ENCODE results near the gene TAF4.
"Not testable (repeated sequence)": the region's sequence is repeated elsewhere in the genome, so short reads cannot be mapped to it uniquely, and the experiment has no call there.

TAF4 gene

DNA sequence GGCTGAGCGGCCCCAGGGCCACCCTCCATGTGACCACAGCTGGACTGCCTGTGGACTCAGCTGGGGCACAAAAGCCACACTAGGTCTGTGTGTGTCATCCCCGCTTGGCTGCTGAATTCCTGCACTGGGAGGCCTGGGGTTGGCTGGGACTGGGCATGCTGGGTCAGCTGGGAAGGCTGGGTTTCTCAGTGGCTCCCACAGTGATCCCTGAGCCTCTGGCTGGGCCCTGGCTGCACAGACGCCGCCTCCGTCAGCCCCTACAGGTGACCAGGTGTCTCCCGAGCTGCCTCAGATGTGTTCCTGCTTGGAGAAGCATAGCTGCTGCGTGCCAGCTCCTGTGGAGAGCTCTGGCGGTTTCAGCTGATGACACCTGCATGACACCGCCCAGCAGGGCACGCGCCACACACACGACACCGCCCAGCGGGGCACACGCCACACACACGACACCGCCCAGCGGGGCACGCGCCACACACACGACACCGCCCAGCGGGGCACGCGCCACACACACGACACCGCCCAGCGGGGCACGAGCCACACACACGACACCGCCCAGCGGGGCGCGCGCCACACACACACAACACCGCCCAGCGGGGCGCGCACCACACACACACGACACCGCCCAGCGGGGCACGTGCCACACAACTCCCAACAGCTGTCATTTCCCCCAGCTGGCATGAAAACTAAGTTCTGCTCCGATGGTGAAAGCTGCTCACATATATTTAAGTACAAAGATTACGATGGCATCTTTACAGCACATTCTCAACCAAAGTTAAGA lies 88.8 kb downstream of the TAF4 start:
- no peak for DNase-seq

DNA sequence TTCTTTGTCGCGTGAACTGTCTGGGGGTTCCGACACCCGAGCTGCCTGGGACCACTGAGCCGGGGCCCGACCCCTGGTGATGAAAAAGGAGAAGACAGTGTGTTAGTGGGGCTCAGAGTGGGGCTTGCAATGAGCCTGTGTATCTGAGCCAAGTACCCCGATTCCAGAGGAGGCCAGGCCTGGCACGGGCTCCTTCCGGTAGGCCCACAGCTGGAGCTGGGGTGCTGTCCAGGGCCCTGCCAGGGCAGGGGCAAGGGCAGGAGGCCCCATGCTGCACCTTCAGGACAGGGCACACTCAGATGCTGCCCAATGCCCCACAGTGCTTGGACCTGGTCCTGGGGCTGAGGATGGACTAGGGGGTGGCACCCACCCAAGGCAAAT lies 89.4 kb downstream of the TAF4 start:
- no peak for DNase-seq

DNA sequence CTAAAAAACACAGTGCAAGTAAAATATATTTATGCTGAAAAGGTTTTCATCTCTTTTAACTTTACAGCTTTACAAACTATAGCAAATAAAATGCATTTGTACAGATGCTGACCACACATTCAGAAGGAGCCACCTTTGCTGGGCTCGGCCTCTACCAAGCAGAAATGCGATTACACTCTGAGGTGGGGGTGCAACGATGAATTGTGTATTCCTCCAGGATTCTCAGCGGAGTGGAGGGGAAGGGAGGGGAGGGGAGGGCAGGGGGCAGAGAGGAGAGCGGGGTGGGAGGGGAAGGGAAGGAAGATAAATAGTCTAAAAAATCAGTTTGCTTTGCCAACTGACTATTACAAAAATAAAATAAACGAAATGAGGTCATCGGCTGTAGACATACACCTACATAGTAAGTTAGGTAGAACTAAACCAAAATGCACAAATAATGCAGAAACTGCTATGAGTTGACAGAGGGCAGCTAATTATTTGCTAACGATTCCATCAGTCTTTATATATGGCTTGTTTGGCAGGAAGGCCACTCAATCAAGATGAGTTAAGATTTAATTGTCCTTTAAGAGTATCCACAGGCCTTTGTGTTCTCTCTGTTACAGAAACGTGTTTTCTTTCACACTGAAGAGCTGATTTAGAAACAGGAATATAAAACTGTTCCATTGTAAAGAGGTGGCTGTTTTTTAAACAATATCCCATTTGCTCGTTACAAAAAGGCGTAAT lies 90.1 kb downstream of the TAF4 start:
- DNase-seq = no peak

DNA sequence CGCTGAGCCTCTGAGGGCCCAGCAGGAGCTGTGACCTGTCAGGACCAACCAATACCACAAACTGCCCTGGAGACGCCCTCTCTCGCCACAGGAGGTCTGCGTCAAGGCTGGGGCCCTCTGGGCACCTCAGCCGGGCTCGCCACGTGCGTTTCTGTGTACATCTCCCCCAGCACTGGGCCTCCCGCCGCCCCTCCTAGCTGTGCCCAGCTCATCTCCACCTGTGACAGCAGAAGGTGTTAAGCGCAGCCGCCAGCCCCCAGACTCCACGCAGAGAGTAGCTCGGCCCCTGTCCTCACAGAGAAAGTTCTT lies 91.4 kb downstream of the TAF4 start:
- DNase-seq = no peak

DNA sequence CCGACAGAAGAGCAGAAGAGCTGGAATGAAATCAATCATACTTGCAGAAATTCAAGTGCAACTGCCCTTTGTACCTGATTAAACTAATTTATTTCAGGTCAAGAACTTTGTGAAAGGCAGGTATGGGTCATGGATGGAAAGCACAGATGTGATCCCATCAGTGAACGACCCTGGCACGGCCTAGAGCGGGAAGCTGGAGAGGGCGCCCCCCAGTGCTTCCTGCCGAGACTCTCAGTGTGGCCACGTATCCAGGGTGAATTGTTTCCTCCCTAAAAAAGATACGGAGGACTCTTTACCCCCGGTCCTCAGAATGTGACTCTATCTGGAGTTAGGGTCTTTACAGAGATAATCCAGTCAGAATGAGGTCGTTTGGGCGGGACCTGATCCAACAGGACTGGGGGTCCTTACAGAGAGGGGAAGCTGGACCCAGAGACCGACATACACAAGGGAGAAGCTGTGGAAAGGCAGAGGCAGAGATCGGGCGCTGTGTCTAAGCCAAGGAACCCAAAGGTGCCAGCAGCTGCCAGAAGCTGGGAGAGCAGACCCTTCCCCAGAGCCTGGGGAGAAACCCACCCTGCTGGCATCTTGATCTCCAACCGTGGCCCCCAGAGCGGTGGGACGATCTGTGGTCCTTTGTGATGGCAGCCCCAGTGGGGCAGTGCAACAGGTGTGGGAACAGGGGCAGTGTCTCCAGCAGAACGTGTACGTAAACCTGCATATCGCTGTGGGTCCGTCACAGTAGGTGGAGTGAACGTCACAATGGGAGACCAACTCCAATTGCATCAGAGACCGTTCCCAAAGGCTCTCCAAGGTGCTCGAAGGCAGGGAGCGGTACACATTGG lies 91.9 kb downstream of the TAF4 start:
- no peak for DNase-seq

DNA sequence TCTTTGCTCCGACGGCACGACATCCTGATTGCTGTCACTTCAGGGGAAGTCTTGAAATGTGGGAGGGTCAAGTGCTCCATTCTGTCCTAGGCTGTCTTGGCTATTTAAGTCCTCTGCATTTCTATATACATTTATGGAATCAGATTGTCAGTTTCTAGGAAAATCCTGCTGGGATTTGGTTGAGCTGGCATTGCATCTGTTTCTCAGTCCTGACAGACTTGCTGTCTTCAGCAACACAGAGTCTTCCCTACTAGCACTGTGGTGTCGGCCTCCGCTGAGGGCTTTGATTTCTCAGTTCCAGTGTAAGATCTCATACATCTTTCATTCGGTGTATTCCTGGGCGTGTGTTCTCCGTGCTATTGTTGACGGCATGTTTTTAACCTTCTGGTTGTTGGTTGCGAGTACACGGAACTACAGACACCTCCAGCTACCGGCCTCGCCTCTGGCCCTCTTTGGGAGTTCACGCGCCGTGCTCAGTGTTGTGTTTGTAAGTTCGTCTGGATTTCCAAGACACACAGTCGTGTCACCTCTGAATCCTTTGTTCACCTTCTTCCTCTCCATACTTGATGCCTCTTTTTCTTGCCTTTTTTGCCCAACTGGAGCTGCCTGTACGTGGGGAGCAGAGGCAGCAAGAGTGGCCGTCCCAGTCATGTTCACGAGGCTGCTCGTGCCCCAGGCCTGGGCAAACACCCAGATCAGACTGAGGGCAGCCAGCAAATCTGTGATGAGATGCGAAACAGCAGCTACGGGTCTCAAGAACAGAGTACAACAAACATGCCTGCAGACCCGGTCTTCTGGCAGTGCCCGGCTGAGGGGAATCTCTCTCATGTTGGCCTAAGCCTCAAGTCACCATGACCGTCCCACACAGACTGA lies 92.8 kb downstream of the TAF4 start:
- DNase-seq = no peak

DNA sequence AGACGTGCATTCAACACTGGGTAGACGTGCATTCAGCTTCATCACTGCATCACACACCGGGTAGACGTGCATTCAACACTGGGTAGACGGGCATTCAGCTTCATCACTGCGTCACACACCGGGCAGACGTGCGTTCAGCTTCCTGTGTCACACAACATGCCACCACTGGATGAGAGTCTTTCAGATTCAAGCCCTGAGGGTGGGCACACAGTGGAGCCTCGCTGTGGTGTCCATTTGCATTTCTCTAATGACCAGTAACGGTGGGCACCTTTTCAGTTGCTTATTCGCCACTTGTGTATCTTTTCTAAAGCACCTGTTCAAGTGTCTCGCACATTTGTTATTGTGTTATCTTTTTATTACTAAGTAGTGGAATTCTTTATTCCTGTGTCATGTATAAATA lies 94.1 kb downstream of the TAF4 start:
- not testable (repeated sequence) for DNase-seq

DNA sequence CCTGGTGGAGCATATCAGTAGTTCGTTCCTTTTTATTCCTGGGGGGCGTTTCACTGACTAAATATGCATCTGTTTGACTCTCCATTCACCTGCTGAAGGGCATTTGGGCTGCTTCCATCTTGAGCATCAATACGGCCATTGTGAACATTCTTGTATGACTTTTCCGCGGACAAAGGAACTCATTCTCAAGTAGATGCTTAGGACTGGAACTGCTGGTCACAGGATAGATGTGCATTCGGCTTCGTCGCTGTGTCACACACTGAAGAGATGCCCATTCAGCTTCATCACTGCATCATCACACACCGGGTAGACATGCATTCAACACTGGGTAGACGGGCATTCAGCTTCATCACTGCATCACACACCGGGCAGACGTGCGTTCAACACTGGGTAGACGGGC lies 95.3 kb downstream of the TAF4 start:
- DNase-seq = no peak

DNA sequence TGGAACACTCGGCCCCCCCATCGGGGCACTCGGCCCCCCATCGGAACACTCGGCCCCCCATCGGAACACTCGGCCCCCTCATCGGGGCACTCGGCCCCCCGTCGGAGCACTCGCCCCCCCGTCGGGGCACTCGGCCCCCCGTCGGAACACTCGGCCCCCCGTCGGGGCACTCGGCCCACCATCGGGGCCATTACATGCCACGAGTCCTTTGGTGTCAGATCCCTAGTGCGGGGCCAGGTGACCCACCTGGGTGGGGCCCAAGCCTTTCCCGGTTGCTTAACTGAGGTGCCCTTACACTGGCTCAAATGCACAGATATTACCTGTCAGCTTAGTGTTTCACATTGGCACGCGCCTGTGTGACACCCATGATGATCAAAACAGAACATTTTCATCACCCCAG lies 95.9 kb downstream of the TAF4 start:
- DNase-seq = no peak

DNA sequence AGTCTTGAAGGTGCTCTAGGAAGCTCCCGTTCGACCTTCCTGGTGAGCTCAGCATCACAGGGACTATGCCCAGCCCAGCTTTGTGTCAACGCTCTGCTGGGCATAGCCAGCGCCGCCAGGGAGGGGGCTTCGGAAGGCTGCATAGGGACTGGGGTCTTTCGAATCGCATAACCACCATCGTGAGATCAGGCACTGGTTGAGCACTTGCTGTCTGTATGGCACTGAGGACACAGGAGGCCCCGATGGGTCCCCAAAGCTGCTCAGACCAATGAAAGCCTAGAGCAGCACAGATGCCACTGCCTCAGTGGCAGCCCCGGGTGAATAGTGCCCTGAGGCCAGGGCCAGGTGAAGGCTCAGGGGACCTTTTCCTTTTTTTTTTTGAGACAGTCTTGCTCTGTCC lies 96.7 kb downstream of the TAF4 start:
- DNase-seq = no peak

DNA sequence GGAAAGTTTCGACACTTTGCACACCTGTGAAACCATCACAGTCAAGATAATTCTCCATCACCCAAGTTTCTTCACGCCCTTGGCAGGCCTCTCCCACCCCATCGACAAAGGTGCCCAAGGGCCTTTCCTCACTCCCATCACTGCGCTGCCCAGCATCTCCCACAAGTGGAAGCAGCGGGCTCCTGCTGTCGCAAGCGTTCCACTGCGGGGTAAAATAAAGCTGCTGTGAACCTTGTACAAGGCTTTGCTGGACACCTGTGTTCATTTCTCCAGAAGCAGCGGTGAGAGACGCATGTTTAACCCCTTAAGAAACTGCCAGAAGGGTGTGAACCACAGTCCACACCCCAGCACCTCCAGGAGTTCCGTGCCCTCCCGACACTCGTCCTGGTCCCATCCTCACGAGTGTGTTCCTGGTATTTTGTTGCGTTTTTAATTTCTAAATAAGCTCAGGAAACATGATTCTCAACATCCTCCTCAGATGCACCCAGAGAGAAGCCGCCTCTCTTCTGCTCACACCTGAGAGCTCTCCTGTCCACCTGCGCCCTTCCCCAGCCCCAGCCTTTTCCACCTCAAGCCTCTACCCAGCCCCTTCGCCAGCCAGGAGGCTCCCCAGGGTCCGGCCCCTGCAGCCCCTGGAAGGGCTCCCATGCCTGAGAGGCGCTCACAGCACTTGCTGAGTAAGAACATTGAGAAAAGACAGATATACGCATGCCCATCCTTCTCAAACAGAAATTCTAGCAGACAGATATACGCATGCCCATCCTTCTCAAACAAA lies 97.5 kb downstream of the TAF4 start:
- DNase-seq = no peak

DNA sequence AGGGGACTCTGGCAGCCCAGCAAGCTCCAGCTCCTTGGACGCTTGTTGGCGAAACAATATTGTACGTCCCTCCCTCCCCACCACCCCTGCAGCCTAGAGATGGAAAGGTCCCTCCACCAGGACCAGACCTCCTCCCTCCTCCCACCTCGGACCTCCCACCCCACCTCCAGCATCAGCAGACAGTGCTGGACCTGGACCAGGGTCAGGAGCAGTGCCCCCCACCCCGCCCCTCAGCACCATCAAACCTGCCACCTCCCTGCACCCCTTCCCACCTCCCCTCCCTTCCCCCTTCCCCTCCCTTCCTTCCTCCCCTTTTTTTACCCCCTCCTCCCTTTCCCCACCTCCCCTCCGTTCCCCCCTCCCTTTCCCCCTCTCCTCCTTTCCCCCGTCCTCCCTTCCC lies 98.4 kb downstream of the TAF4 start:
- no peak for DNase-seq

DNA sequence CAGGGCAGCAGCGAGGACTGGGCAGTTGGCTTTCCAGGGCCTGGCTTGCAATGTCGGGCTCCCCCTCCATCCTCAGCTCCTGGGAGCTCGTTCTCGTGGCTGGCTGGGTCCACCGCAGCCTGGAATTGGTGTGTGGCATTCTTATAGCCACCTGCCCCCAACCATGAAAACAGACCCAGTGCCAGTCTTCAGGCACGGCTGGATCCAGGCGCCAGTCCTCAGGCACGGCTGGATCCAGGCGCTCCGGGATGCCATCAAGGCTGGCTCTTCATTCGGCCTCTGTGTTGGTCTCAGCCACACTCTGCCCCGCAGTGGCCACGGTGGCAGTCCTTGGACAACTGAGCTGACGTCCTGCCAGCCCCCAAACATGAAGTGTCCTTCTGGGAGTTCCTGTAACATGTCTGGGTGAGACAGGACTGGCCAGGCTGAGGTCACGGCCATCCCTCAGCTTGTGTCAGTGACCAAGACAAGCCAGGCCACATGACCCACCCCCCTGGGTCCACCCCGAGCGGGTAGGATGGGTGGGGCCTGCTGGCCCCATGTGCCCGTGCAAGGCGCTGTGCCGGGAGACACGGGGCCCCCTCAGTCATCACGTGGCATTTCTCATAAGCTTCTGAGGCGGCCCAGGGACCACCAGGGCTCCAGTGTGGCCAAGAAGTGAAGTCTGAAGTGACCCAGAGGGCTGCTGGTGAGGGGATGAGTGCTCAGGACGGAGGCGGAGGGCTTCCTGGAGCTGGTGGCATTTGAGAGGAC lies 99.0 kb downstream of the TAF4 start:
- no peak for DNase-seq

DNA sequence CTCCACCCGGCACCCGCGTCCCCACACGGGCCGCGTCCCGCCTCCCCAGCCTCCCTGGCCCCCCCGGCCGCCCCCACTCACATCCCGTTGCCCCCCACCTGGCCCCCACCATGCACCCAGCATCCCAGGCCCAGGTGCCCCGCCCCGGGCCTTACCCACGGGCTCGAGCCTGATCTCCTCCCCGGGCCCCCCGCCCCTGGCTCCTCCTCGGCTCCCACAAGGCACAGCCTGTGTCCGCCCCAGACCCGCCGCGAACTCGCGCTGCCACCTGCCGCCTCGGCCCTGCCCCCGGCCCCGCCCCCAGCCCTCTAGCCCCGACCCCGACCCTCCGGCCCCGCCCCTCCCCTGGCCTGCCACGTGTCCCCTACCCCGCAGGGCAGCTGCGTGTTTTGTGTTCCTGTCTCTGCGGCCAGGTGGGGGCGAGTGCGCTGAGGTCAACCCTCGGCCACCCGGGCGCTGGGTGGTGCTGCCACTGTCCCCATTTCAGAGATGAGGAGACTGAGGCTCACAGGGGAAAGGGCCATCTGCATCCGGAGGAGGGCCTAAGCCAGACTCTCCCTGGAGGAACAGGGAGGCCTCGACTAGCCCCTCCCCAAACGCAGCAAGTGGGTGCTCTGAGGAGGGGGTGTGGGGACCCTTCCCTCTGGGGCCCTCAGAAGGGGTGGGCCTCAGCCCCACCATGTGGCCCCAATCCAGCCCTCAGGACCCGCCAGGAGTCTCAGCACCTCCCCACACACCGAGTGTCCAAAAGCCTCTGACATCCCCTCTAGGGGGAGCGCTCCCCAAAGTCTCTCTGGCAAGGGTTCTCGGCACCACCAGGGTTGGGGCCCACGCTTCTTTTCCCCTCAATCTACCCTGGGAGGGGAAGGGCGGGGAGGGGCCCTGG lies 99.8 kb downstream of the TAF4 start:
- no peak for DNase-seq

DNA sequence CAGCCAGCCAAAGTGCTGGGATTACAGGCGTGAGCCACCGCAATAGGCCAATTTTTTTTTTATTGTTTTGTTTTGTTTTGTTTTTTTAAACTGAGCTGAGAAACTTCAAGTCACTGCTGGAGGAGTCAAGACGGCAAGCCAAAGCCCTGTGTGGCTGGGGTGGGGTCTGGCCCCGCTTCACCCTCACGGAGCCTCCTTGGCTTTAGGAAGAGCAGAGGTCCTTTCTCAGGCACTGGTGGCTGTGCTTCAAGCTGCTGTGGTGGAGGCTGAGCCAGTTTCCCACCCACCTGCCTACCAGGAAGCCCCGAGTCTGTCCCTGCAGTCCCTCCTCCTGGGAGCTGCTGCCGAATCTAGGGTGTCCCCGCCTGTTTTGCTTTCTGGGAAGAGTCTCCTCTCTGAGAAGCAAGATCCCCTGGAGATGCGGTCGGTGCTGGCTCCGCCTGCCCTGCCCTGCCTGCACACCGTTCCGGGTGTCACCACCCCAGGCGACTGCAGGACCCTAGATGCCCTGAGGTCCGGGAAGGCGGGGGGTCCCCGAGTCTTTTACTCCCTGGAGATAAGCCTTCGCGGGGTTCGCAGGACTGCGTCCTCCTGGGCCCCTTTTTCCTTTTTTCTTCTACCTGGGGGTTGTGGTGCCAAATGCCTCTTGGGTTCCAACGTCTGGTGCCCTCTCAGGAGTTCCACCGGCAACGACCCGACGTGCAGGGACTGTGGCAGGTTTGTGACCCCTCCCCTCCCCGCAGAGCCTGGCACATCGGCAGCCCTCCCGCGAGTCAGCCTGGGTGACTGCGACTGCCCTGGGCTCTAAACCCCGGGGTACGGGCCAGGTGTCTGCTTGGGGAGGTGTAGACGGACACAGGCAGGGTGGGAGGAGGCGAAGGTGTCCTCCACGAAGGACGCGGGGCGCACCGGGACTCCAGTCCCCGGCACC lies 100.7 kb downstream of the TAF4 start:
- DNase-seq = no peak

DNA sequence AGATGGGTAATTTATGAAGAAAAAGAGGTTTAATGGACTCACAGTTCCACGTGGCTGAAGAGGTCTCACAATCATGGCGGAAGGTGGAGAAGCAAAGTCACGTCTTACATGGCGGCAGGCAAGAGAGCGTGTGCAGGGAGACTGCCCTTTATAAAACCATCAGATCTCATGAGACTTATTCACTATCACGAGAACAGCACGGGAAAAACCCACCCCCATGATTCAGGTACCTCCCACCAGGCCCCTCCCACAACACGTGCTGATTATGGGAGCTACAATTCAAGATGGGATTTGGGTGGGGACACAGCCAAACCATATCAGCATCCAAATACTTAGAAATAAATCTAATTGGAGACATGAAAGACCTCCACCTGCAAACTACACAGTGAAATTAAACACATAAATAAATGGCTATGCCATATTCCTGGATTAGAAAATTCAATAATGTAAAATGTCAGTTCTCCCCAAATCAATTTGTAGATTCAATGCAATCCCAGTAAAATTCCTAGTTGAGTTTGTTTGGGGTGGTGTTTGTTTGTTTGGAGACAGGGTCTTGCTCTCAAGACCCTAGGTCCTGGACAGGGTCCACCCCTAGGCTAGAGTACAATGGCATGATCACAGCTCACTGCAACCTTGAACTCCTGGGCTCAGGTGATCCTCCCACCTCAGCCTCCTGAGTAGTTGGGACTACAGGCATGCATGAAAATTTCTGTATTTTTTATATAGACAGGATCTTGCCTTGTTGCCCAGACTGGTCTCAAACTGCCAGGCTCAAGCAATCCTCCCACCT lies 101.6 kb downstream of the TAF4 start:
- no peak for DNase-seq

DNA sequence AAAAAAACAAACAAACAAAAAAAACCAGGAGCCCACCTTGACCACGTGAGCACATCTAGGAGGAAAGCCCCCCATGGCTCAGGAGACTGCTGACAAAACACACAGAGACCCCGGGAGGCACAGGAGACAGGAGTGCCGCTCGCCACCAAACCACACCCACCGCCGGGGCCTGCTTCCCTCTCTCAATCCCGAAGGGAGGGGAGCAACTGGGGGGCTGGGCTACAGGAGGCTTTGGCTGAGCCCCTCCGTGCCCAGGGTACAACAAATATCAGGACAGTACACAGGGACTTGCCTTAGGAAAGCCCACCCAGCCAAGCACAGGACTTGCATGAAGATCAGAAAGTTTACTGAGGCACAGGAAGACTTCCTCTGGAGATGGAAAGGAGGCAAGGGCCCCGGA lies 102.5 kb downstream of the TAF4 start:
- DNase-seq = no peak

DNA sequence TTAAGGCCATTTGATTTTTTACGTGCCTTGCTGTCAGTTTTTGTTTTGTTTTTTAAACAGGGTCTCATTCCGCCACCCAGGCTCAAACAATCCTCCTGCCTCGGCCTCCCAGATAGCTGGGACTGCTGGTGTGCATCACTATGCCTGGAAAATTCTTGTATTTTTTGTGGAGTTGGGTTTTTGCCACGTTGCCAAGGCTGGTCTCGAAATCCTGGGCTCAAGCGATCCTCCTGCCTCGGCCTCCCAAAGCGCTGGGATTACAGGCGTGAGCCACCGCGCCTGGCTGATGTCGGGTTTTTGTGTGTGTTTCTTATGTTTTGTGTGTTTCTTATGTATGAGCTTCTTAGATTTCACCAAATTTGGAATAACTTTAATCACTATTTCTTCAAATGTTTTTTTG lies 104.8 kb downstream of the TAF4 start:
- no peak for DNase-seq
